CD8-positive, alpha-beta memory T cell (primary cell): Measurements from ENCODE around the gene SPIRE2. TPM values are rescaled to one million over a fixed set of nuclear protein-coding genes. Genes with fewer than 3 reads are reported as not detected.
"Not testable (repeated sequence)": the region's sequence is repeated elsewhere in the genome, so short reads cannot be mapped to it uniquely, and the experiment has no call there.

Experiments
- CTCF ChIA-PET: fragments of 350-600 bp; sonication (Branson Sonifier 250); formaldehyde crosslinking; loops from one replicate; lab custom pipeline; 2021; ENCODE audit warnings: antibody characterized with exemption; lab: Charles Lee
- POLR2A ChIA-PET: fragments of 350-600 bp; sonication (Branson Sonifier 250); formaldehyde crosslinking; loops from one replicate; lab custom pipeline; 2021; ENCODE audit warnings: antibody characterized with exemption; lab: Charles Lee
- DNase-seq, 5 donors: peaks; one replicate each; pipeline versions ENCODE4 v3.0.0 to v3.0.0-alpha.2; 2020 to 2022; ENCODE audit warnings: mixed read lengths in 1 of 5
- H3K27ac ChIP-seq: one replicate; pipeline ENCODE4 v1.7.0; 2013; ENCODE audit warnings: low read depth, mild to moderate bottlenecking, low read length, moderate library complexity
- H3K27me3 ChIP-seq: 2 replicates; pipeline ENCODE4 v1.7.0; 2013; ENCODE audit warnings: low read length, mild to moderate bottlenecking; ENCODE audit not compliant: insufficient read depth, poor library complexity, severe bottlenecking
- H3K36me3 ChIP-seq: 2 replicates; pipeline ENCODE4 v1.7.0; 2013; ENCODE audit warnings: mild to moderate bottlenecking, low read length, moderate library complexity; ENCODE audit not compliant: insufficient read depth
- H3K4me1 ChIP-seq: 2 replicates; pipeline ENCODE4 v1.7.0; 2013; ENCODE audit warnings: mild to moderate bottlenecking, low read length, moderate library complexity; ENCODE audit not compliant: insufficient read depth
- H3K4me3 ChIP-seq: 2 replicates; pipeline ENCODE4 v1.7.0; 2013; ENCODE audit warnings: mild to moderate bottlenecking, low read length
- H3K9me3 ChIP-seq: 2 replicates; pipeline ENCODE4 v1.7.0; 2013; ENCODE audit warnings: mild to moderate bottlenecking, low read length
- H3K27ac Mint-ChIP-seq, 8 donors: one replicate each; pipeline ENCODE4 v1.8.0; 2020 to 2021; ENCODE audit warnings: mixed read lengths in 8 of 8, mild to moderate bottlenecking in 6 of 8, inconsistent platforms in 3 of 8, moderate library complexity in 3 of 8
- H3K27me3 Mint-ChIP-seq, 2 donors: one replicate each; pipeline ENCODE4 v1.8.0; 2020 to 2021; ENCODE audit warnings: mixed read lengths in 2 of 2, mild to moderate bottlenecking in 1 of 2, moderate library complexity in 1 of 2
- H3K36me3 Mint-ChIP-seq, 3 donors: one replicate each; pipeline ENCODE4 v1.8.0; 2020 to 2021; ENCODE audit warnings: mixed read lengths in 3 of 3, inconsistent platforms in 1 of 3, mild to moderate bottlenecking in 1 of 3
- H3K4me1 Mint-ChIP-seq, 3 donors: one replicate each; pipeline ENCODE4 v1.8.0; 2020 to 2021; ENCODE audit warnings: mixed read lengths in 3 of 3, inconsistent platforms in 1 of 3, mild to moderate bottlenecking in 1 of 3
- H3K4me3 Mint-ChIP-seq, 7 donors: one replicate each; pipeline ENCODE4 v1.8.0; 2020 to 2021; ENCODE audit warnings: mixed read lengths in 7 of 7, mild to moderate bottlenecking in 6 of 7, moderate library complexity in 4 of 7, inconsistent platforms in 2 of 7
- H3K9me3 Mint-ChIP-seq, 5 donors: one replicate each; pipeline ENCODE4 v1.8.0; 2020 to 2022; ENCODE audit warnings: mixed read lengths in 5 of 5, mild to moderate bottlenecking in 3 of 5, moderate library complexity in 2 of 5, inconsistent platforms in 1 of 5
- polyA plus RNA-seq: library from polyadenylated mRNA; unstranded; fragments of 300-500 nt; fragmentation: Illumina TruSeq; gene quantifications from one replicate; pipeline ENCODE4 v1.2.3, GENCODE V29; 2021
- total RNA-seq, 2 experiments: library from RNA; stranded (reverse); gene quantifications; one replicate each; pipeline ENCODE4 v1.2.3, GENCODE V29; 2021

Gene SPIRE2
- total RNA-seq (1 to 10 TPM in 1 of 2 experiments, under 1 TPM in 1; 0.37 to 1.4 TPM), polyA plus RNA-seq (0.18 TPM)

- H3K4me1 Mint-ChIP-seq: peaks cover 2 to 12% (median 9%) of the 10 kb centered on the region in 3 donors
- ChIA-PET CTCF (no interaction called here), POLR2A (no interaction called here)
- peaks cover 10 to 29% of the 10 kb centered on the region in 2 donors for H3K27me3 Mint-ChIP-seq
- peaks cover 0 to 5% (median 0%) of the 10 kb centered on the region in 3 donors for H3K36me3 Mint-ChIP-seq
- Histone ChIP-seq H3K36me3 (no peaks in the 10 kb centered on the region), H3K4me3 (no peak within 1 kb of the TSS), H3K9me3 (no peaks in the 10 kb centered on the region), H3K4me1 (no peaks in the 10 kb centered on the region), H3K27ac (peak within 1 kb of the TSS; percentile 16), H3K27me3 (peaks cover 14% of the 10 kb centered on the region)
- peak; percentile 60 to 81 (median 69) for DNase-seq
- H3K27ac Mint-ChIP-seq: peak within 1 kb of the TSS in 3 of 8 donors; percentile 33 to 74 (median 39)
- H3K4me3 Mint-ChIP-seq: peak within 1 kb of the TSS; percentile 16 to 69 (median 53)
- no peaks in the 10 kb centered on the region for H3K9me3 Mint-ChIP-seq
Measured at GRCh38 chr16:89828199-89828869, at the start of gene SPIRE2. Gene SPIRE2, plus strand, starts transcription at chr16:89828475. Its CDS starts 76 bp downstream, at chr16:89828551.

- ChIA-PET CTCF (interaction anchor here (17.1 kb wide), 1 partner anchor 76 kb away, joined by 323 read pairs; the partner anchor contains the start of gene SPATA2L), POLR2A (interaction anchor here (0.5 kb wide), 1 partner anchor 171 kb away, joined by 3 read pairs; no protein-coding TSS in a partner anchor)
- Mint-ChIP-seq H3K4me3 (no peak overlapping the region), H3K36me3 (no peaks in the 10 kb centered on the region), H3K4me1 (peaks cover 7 to 15% (median 10%) of the 10 kb centered on the region in 3 donors), H3K27me3 (peaks cover 0 to 2% of the 10 kb centered on the region in 2 donors), H3K27ac (peak overlapping the region in 2 of 8 donors; percentile 5 to 10), H3K9me3 (peaks cover 0 to 4% (median 0%) of the 10 kb centered on the region in 5 donors)
- Histone ChIP-seq H3K4me3 (no peak overlapping the region), H3K4me1 (peaks cover 14% of the 10 kb centered on the region), H3K9me3 (no peaks in the 10 kb centered on the region), H3K27me3 (no peaks in the 10 kb centered on the region), H3K36me3 (no peaks in the 10 kb centered on the region), H3K27ac (no peak overlapping the region)
- DNase-seq: no peak
Measured at GRCh38 chr16:89779231-89779908, 48.9 kb upstream of the SPIRE2 start.

- H3K36me3 ChIP-seq: no peaks in the 10 kb centered on the region
- ChIA-PET CTCF (interaction anchor here (17.1 kb wide), 1 partner anchor 77 kb away, joined by 323 read pairs; the partner anchor contains the start of gene SPATA2L), POLR2A (no interaction called here)
- Mint-ChIP-seq H3K4me1 (peaks cover 12 to 20% (median 16%) of the 10 kb centered on the region in 3 donors), H3K4me3 (no peak overlapping the region), H3K9me3 (peaks cover 0 to 4% (median 0%) of the 10 kb centered on the region in 5 donors), H3K27ac (peak overlapping the region in 1 of 8 donors; percentile 70), H3K27me3 (peaks cover 0 to 5% of the 10 kb centered on the region in 2 donors), H3K36me3 (no peaks in the 10 kb centered on the region)
- H3K4me1 ChIP-seq: peaks cover 20% of the 10 kb centered on the region
- no peaks in the 10 kb centered on the region for H3K27me3 ChIP-seq
- H3K9me3 ChIP-seq: no peaks in the 10 kb centered on the region
- no peak overlapping the region for H3K27ac ChIP-seq
- DNase-seq: no peak
- no peak overlapping the region for H3K4me3 ChIP-seq
Measured at GRCh38 chr16:89779909-89780305, 48.4 kb upstream of the SPIRE2 start.

- POLR2A ChIA-PET: no interaction called here
- Histone ChIP-seq H3K36me3 (no peaks in the 10 kb centered on the region), H3K4me1 (peaks cover 41% of the 10 kb centered on the region), H3K27ac (no peak overlapping the region), H3K9me3 (no peaks in the 10 kb centered on the region), H3K4me3 (no peak overlapping the region), H3K27me3 (no peaks in the 10 kb centered on the region)
- CTCF ChIA-PET: interaction anchor here (17.1 kb wide), 1 partner anchor 79 kb away, joined by 323 read pairs; the partner anchor contains the start of gene SPATA2L
- Mint-ChIP-seq H3K4me3 (peak overlapping the region in 4 of 7 donors; percentile 8 to 78 (median 15)), H3K27me3 (peaks cover 0 to 5% of the 10 kb centered on the region in 2 donors), H3K36me3 (no peaks in the 10 kb centered on the region), H3K4me1 (peaks cover 29 to 40% (median 35%) of the 10 kb centered on the region in 3 donors), H3K27ac (peak overlapping the region in 7 of 8 donors; percentile 10 to 98 (median 45)), H3K9me3 (peaks cover 0 to 4% (median 0%) of the 10 kb centered on the region in 5 donors)
- no peak for DNase-seq
Measured at GRCh38 chr16:89782489-89782888, 45.8 kb upstream of the SPIRE2 start.

- peaks cover 41% of the 10 kb centered on the region for H3K4me1 ChIP-seq
- POLR2A ChIA-PET: interaction anchor here (0.6 to 2.9 kb wide), 4 partner anchors 20 to 89 kb away, joined by 3 to 19 read pairs (median 4); partner anchors contain the start of gene TCF25
- Mint-ChIP-seq H3K27ac (peak overlapping the region; percentile 80 to 100 (median 98)), H3K4me1 (peaks cover 29 to 40% (median 35%) of the 10 kb centered on the region in 3 donors), H3K4me3 (peak overlapping the region in 6 of 7 donors; percentile 62 to 92 (median 72))
- H3K27me3 Mint-ChIP-seq, H3K27me3 ChIP-seq, DNase-seq, H3K36me3 Mint-ChIP-seq, H3K9me3 Mint-ChIP-seq, H3K27ac ChIP-seq, H3K36me3 ChIP-seq, H3K4me3 ChIP-seq, H3K9me3 ChIP-seq: not testable (repeated sequence)
- CTCF ChIA-PET: interaction anchor here (1.2 to 17.1 kb wide), 2 partner anchors 77 to 81 kb away, joined by 4 to 323 read pairs; partner anchors contain the start of gene SPATA2L
Measured at GRCh38 chr16:89783952-89784351, 44.3 kb upstream of the SPIRE2 start.

GRCh38 chr16:89784406-89784805, 43.9 kb upstream of the SPIRE2 start:
- ChIA-PET CTCF (interaction anchor here (1.2 to 17.1 kb wide), 4 partner anchors 32 to 81 kb away, joined by 4 to 323 read pairs (median 10); partner anchors contain the start of gene SPATA2L), POLR2A (interaction anchor here (0.6 to 2.9 kb wide), 5 partner anchors 20 to 89 kb away, joined by 3 to 19 read pairs (median 4); partner anchors contain the start of gene TCF25)

GRCh38 chr16:89785523-89786155, 42.6 kb upstream of the SPIRE2 start:
- peak; percentile 48 to 85 (median 79) for DNase-seq
- Mint-ChIP-seq H3K9me3 (peaks cover 0 to 4% (median 0%) of the 10 kb centered on the region in 5 donors), H3K4me3 (peak overlapping the region; percentile 14 to 82 (median 63)), H3K27me3 (peaks cover 0 to 5% of the 10 kb centered on the region in 2 donors), H3K27ac (peak overlapping the region; percentile 80 to 100 (median 98)), H3K36me3 (no peaks in the 10 kb centered on the region), H3K4me1 (peaks cover 29 to 40% (median 35%) of the 10 kb centered on the region in 3 donors)
- ChIA-PET CTCF (interaction anchor here (0.7 to 17.1 kb wide), 8 partner anchors 9 to 130 kb away, joined by 3 to 323 read pairs (median 4); partner anchors contain the start of gene SPATA2L), POLR2A (interaction anchor here (0.6 to 2.9 kb wide), 12 partner anchors 24 to 688 kb away, joined by 3 to 19 read pairs (median 6); partner anchors contain the start of genes FANCA and SPATA2L)
- Histone ChIP-seq H3K4me3 (no peak overlapping the region), H3K27me3 (no peaks in the 10 kb centered on the region), H3K9me3 (no peaks in the 10 kb centered on the region), H3K36me3 (no peaks in the 10 kb centered on the region), H3K4me1 (peaks cover 41% of the 10 kb centered on the region), H3K27ac (peak overlapping the region; percentile 49)

More at GRCh38 chr16:89784406-89784805, 43.9 kb upstream of the SPIRE2 start:
- peak; percentile 6 to 80 (median 40) for DNase-seq
- Histone ChIP-seq H3K27me3 (no peaks in the 10 kb centered on the region), H3K27ac (peak overlapping the region; percentile 49), H3K4me3 (no peak overlapping the region), H3K36me3 (no peaks in the 10 kb centered on the region), H3K4me1 (peaks cover 41% of the 10 kb centered on the region), H3K9me3 (no peaks in the 10 kb centered on the region)
- Mint-ChIP-seq H3K9me3 (peaks cover 0 to 4% (median 0%) of the 10 kb centered on the region in 5 donors), H3K4me1 (peaks cover 29 to 40% (median 35%) of the 10 kb centered on the region in 3 donors), H3K27me3 (peaks cover 0 to 5% of the 10 kb centered on the region in 2 donors), H3K27ac (peak overlapping the region; percentile 80 to 100 (median 98)), H3K36me3 (no peaks in the 10 kb centered on the region), H3K4me3 (peak overlapping the region; percentile 62 to 92 (median 69))
